IPS DF 4.7 (cell line): ENCODE results near the gene SPTBN5.

Source experiments
- DNase-seq: peaks from one replicate; pipeline ENCODE4 v3.0.0-alpha.2; 2013; ENCODE audit warnings: low spot score; ENCODE audit errors: extremely low read depth

SPTBN5 gene

DNA sequence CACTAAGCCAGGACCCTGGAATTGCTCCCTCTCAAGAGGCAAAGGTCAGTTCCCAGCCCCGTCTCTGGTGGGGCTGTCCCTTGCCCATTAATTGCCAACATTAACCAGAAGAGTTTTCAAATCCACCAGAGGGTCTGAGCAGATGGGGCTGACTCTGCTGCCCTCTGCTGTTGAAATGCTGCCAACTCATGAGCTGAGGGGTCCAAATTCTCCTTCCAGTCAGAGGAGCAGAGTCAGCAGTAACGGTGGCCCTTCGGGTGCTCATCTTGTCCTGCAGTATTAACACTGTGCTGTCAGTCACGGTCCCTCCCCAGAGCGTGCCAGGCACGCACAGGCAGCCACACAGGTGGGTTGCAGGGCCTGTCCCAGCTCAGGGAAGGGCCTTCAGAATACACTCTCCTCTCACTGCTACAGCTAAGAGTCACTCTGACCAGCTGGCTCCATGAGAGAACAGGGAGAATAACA, 10.7 kb upstream of the SPTBN5 start:
- peak; percentile 62 for DNase-seq

DNA sequence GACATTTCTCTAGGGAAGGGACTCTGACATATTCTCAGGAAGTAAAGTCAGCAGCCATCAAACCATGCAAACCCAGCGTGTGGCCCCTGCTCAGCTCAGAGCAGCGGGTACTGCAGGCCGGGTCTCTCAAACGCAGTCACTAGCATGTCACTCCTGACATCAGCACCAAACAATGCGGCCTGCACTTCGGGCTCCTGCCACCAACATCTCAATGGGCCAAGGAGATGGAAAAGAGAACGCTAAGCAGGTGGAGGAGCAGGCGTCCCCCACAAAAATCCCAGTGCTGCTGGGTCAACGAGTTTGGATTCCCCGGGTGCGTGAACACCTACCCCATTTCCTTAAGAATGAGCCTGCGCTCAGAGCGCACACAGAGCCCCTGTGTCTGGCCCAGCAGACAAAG, 9.9 kb upstream of the SPTBN5 start:
- DNase-seq, result no peak

GRCh38 chr15:41901431-41901830, 7.6 kb upstream of the SPTBN5 start:
- no peak for DNase-seq

- no peak for DNase-seq
These were observed 6.9 kb upstream of the SPTBN5 start for GRCh38 chr15:41900526-41901380.

- DNase-seq, result no peak
These were observed 6.1 kb upstream of the SPTBN5 start for GRCh38 chr15:41899854-41900442.

- no peak for DNase-seq
These were observed 3.5 kb upstream of the SPTBN5 start for GRCh38 chr15:41897363-41897799.

DNA sequence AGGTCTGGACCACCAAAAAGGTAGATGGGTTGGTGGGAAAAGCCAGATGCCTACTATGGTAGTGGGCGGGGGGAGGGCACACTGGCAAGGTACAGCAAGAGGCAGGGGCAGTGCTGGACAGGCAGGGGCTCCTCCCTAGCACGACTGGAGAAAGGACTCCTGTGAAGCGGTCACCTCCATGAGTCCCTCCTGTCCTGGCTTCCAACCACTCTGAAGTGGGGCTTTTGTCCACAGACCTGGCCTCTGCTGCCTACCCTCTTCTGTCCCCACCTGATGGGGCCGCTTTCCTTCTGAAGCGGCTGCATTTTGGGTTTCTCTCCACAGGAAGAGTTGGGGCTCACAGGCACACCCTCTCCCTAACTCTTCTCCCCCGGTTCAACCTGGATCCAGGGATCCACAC, 2.7 kb upstream of the SPTBN5 start:
- no peak for DNase-seq

- no peak for DNase-seq
These were observed 2.1 kb upstream of the SPTBN5 start for GRCh38 chr15:41895957-41896356.

- no peak for DNase-seq
These were observed 1.6 kb upstream of the SPTBN5 start for GRCh38 chr15:41895491-41895890.

DNA sequence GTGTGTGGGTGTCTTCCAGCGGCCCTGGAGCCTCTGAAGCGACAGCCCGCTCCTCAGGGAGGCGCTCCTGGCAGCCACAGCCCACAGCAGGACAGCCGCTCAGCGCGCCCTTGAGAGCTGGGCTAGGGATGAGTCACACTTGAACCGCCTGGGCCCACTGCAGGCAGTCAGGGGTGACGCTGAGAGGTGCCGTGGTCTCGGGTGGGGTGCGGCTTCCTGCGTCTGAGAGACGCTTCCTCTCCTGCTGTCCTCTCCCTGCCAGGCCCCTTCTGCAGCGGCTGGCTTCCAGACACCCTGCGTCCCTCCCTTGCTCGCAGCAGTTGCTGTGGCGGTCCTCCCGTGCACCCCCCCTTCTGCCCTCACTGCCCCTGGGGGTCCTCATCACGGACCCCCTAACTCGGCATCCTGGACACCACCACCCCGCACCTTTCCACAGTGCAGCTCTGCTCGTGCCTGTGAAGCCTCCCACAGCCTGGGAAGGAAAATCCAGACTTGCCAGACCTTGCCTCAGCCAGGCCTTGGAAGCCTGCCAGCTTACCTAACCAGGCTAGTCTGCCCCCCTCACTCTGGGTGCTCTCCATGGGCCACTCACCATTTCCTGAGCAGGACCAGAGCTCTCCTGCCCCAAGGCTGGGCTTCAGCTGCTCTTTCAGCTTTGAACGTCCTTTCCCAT, 1.1 kb upstream of the SPTBN5 start:
- no peak for DNase-seq

- DNase-seq, result no peak
These were observed 468 bp upstream of the SPTBN5 start for GRCh38 chr15:41894251-41894790.

DNA sequence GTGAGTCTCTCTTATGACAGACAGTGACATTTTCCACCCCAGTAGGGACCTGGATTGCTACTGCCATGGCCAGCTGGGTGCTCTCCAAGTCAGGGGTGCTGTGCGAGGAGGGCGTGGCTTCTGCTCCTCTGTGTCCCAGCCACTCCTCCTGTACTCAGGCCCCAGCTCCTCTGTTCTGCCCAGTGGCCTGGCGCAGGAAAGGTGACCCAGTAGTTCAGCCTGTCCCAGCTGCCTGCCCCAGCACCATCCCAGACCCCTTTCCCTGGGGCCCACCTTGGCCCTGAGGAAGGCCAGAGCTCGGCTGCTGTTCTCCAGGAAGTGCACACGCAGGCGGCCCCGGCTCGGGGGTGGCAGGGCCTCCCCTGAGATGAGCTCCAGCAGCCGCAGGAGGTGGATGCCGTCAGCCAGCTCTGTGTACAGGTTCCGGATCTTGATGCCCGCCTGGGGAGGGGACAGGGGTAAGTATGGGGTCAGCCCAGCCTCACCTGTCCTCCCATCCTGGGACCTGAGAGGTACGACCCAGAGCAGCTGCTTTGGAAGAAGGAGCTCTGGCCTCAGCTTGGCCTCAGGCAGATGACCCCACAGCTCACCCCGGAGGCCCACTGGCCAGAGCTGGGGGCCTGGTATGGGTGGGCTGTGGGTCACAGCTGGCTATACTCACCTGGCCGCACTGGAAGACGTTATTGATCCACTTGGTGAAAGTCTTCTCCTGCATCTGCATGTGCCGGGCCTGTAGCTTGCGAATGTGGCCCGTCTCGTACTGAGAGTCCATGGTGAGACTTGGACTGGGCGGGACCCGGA, 1.0 kb downstream of the SPTBN5 start:
- no peak for DNase-seq

DNA sequence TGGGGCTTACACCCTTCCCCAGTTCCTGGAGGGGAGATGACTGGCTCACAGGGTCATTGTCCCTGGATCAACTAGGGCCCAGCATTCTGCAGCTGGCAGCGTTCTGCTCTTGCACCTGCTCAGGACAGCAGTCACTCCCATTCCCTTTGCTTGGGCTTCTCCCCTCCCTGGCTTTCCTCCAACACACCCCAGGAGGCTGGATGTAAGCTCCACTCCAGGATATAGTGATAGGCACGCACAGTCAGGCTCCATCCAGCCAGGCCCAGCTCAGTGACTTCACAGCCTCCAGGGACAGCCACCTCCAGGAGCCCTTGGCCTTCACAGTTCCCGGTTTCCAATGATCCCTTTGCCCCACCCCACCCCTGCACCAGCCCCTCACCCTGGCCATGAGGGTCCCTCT, 1.9 kb downstream of the SPTBN5 start:
- DNase-seq, result no peak

GRCh38 chr15:41891226-41891625, 2.6 kb downstream of the SPTBN5 start:
- DNase-seq, result no peak

GRCh38 chr15:41890050-41890690, 3.7 kb downstream of the SPTBN5 start:
- DNase-seq, result no peak

GRCh38 chr15:41888662-41889253, 5.1 kb downstream of the SPTBN5 start:
- no peak for DNase-seq

DNA sequence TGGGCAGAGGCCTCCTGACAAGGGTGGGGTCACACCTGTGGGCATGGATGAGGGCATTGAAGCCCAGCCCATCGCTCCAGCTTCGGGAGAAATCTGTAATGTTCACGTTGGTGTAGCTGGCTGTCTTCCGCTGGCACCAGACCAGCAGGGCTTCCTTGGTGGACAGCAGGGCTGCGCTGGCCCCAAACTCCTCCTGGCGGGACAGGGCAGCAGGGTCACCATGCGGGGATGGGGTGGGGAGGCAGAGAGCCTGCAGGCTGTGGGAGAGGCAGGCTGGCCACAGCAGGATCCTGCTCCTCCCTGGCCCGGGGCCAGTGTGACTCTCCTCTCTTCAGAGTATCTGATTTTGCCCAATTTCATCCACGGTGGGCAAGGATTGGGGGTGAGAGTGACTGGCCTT, 6.0 kb downstream of the SPTBN5 start:
- DNase-seq, result no peak

- DNase-seq, result no peak
These were observed 6.7 kb downstream of the SPTBN5 start for GRCh38 chr15:41887161-41887560.

DNA sequence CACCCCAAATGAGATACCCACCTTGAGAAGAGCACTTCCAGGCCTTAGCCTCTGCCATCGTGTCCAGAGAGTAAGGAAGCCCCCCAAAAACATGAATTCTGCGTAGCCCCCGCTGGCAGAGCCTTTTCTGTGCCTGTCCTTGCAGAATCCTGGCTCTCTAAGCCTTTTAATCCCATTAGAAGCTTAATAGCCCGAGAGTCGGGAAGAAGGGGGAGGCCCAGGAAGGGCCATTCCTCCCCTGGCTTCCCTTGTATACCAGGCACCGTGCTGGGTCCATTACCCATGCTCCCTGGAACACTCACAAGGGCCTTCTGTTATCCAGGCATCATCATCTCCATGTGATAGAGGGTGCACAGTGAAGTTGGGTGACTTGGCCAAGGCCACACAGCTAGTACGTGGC, 7.1 kb downstream of the SPTBN5 start:
- no peak for DNase-seq

GRCh38 chr15:41885841-41886240, 8.0 kb downstream of the SPTBN5 start:
- DNase-seq, result no peak
